DND-41 (cell line): Measurements from ENCODE around the gene PLEKHA4.

ENCODE experiments used
- ATAC-seq: fragments of 200-7000 bp; cut with Tn5 transposase; 3 replicates; pipeline ENCODE4 v1.9.1; 2021; ENCODE audit warnings: low read depth; ENCODE audit not compliant: insufficient read depth
- DNase-seq: peaks from one replicate; pipeline ENCODE4 v3.0.0-alpha.2; 2020
- H2AFZ ChIP-seq: 2 replicates; pipeline ENCODE4 v1.6.0; 2012; ENCODE audit warnings: low read depth, low read length
- H3K27ac ChIP-seq: 2 replicates; pipeline ENCODE4 v1.5.1; 2012; ENCODE audit warnings: low read length, inconsistent platforms
- H3K27me3 ChIP-seq: fragments of 200-600 bp; sonication (generic); 2 replicates; pipeline ENCODE4 v1.6.0; 2012; ENCODE audit warnings: low read length, mild to moderate bottlenecking, inconsistent platforms; ENCODE audit not compliant: insufficient read depth, poor library complexity
- H3K36me3 ChIP-seq: 2 replicates; pipeline ENCODE4 v1.5.1; 2012; ENCODE audit warnings: low read length, inconsistent platforms; ENCODE audit not compliant: insufficient read depth
- H3K4me1 ChIP-seq: 2 replicates; pipeline ENCODE4 v1.5.1; 2012; ENCODE audit warnings: mild to moderate bottlenecking, low read length; ENCODE audit not compliant: insufficient read depth
- H3K4me2 ChIP-seq: 2 replicates; pipeline ENCODE4 v1.6.0; 2012; ENCODE audit warnings: mild to moderate bottlenecking, moderate library complexity, low read length, inconsistent platforms; ENCODE audit not compliant: insufficient read depth
- H3K4me3 ChIP-seq, 2 experiments: fragments of 200-600 bp in 1 of 2; shearing (Covaris generic) in 1 of 2; 2 replicates each; pipeline ENCODE4 v1.5.1; 2012 to 2016; ENCODE audit warnings: inconsistent platforms in 2 of 2, low read length in 2 of 2, mild to moderate bottlenecking in 2 of 2, low read depth in 1 of 2, moderate library complexity in 1 of 2
- H3K79me2 ChIP-seq: 2 replicates; pipeline ENCODE4 v1.6.0; 2012; ENCODE audit warnings: low read length, inconsistent platforms; ENCODE audit not compliant: insufficient read depth
- H3K9ac ChIP-seq: 2 replicates; pipeline ENCODE4 v1.6.0; 2012; ENCODE audit warnings: low read depth, mild to moderate bottlenecking, inconsistent platforms, low read length, moderate library complexity
- H3K9me3 ChIP-seq: 2 replicates; pipeline ENCODE4 v1.5.1; 2012; ENCODE audit warnings: low read length, moderate library complexity, mild to moderate bottlenecking, inconsistent platforms; ENCODE audit not compliant: insufficient read depth, severe bottlenecking
- H4K20me1 ChIP-seq: 2 replicates; pipeline ENCODE4 v1.6.0; 2012; ENCODE audit warnings: low read length; ENCODE audit not compliant: insufficient read depth
- CTCF ChIP-seq: IDR thresholded peaks from 2 replicates; pipeline ENCODE4 v1.5.1; 2012; ENCODE audit warnings: borderline replicate concordance, low read length, moderate library complexity, mild to moderate bottlenecking; ENCODE audit not compliant: poor library complexity, severe bottlenecking; ENCODE audit errors: extremely low read depth
- EZH2 ChIP-seq: IDR thresholded peaks from 3 replicates; pipeline ENCODE4 v1.6.1; 2012; ENCODE audit warnings: borderline replicate concordance, low read depth, mild to moderate bottlenecking, moderate library complexity, low read length, inconsistent platforms; ENCODE audit not compliant: severe bottlenecking

Gene PLEKHA4

GRCh38 chr19:48818234-48818820 lies 50.1 kb downstream of the PLEKHA4 start:
- TF ChIP-seq EZH2 (no peak), CTCF (no peak)

GRCh38 chr19:48817585-48818124 lies 50.8 kb downstream of the PLEKHA4 start:
- H3K4me3 ChIP-seq, result no peak overlapping the region
- H3K9me3 ChIP-seq, result no peaks in the 10 kb centered on the region
- H3K9ac ChIP-seq, result no peak overlapping the region
- no peak overlapping the region for H3K27ac ChIP-seq
- no peaks in the 10 kb centered on the region for H3K27me3 ChIP-seq
- no peak overlapping the region for H3K4me2 ChIP-seq
- H3K79me2 ChIP-seq, result no peaks in the 10 kb centered on the region
- no peak overlapping the region for H2AFZ ChIP-seq
- DNase-seq (no peak), ATAC-seq (no peak)
- no peaks in the 10 kb centered on the region for H3K4me1 ChIP-seq
- TF ChIP-seq CTCF (no peak), EZH2 (no peak)
- H3K36me3 ChIP-seq, result peaks cover 5% of the 10 kb centered on the region; the same call in 1 of the 2 replicates
- no peaks in the 10 kb centered on the region for H4K20me1 ChIP-seq

More at GRCh38 chr19:48818234-48818820, 50.1 kb downstream of the PLEKHA4 start:
- no peak for ATAC-seq
- Histone ChIP-seq H3K36me3 (peaks cover 6% of the 10 kb centered on the region; the same call in 1 of the 2 replicates), H3K4me2 (no peak overlapping the region), H3K27me3 (no peaks in the 10 kb centered on the region), H2AFZ (no peak overlapping the region), H3K27ac (no peak overlapping the region), H3K79me2 (no peaks in the 10 kb centered on the region), H4K20me1 (no peaks in the 10 kb centered on the region), H3K4me1 (no peaks in the 10 kb centered on the region), H3K4me3 (no peak overlapping the region), H3K9ac (no peak overlapping the region), H3K9me3 (no peaks in the 10 kb centered on the region)
- DNase-seq, result no peak

- Histone ChIP-seq H2AFZ (no peak overlapping the region), H3K4me3 (no peak overlapping the region), H3K27ac (no peak overlapping the region), H3K79me2 (0 out of 2 replicates have a peak, but pooled peaks cover 2% of the 10 kb centered on the region), H3K27me3 (no peaks in the 10 kb centered on the region), H3K9me3 (no peaks in the 10 kb centered on the region), H3K9ac (no peak overlapping the region), H3K4me2 (no peak overlapping the region), H3K36me3 (no peaks in the 10 kb centered on the region), H4K20me1 (no peaks in the 10 kb centered on the region), H3K4me1 (peaks cover 5% of the 10 kb centered on the region; the same call in 1 of the 2 replicates)
- no peak for ATAC-seq
- TF ChIP-seq EZH2 (no peak), CTCF (no peak)
- DNase-seq, result no peak
These were observed 52.4 kb downstream of the PLEKHA4 start for GRCh38 chr19:48815870-48816501.
